SU-DHL-6 (cell line): ENCODE measurements around the gene ZNF618.

Source experiments
- H2AFZ ChIP-seq: fragments of 200-600 bp; sonication (generic); 2 replicates; pipeline ENCODE4 v1.6.1; 2014; ENCODE audit warnings: low read depth, mild to moderate bottlenecking, moderate library complexity, mixed read lengths, antibody characterized with exemption, low read length; ENCODE audit not compliant: severe bottlenecking
- H3F3A ChIP-seq: fragments of 200-600 bp; shearing (Covaris generic); 2 replicates; pipeline ENCODE4 v1.6.0; 2016; ENCODE audit warnings: antibody characterized with exemption, mild to moderate bottlenecking; ENCODE audit not compliant: insufficient read depth
- H3K27ac ChIP-seq: fragments of 200-600 bp; sonication (generic); 2 replicates; pipeline ENCODE4 v1.5.1; 2016; ENCODE audit warnings: low read depth, mild to moderate bottlenecking, low read length, moderate library complexity, mixed read lengths
- H3K27me3 ChIP-seq: fragments of 200-600 bp; sonication (generic), shearing (Covaris generic); 2 replicates; pipeline ENCODE4 v1.6.0; 2014; ENCODE audit warnings: mild to moderate bottlenecking, low read length
- H3K36me3 ChIP-seq: fragments of 200-600 bp; sonication (generic); 2 replicates; pipeline ENCODE4 v1.6.1; 2014; ENCODE audit warnings: mild to moderate bottlenecking, low read length, mixed read lengths
- H3K4me2 ChIP-seq: fragments of 300-600, 200-600 bp; shearing (Covaris generic), sonication (generic); 2 replicates; pipeline ENCODE4 v1.6.0; 2014; ENCODE audit warnings: low read length, low read depth, mild to moderate bottlenecking; ENCODE audit not compliant: poor library complexity, severe bottlenecking
- H3K4me3 ChIP-seq: fragments of 200-600 bp; sonication (generic); 2 replicates; pipeline ENCODE4 v1.5.1; 2014; ENCODE audit warnings: antibody characterized with exemption, low read length, mild to moderate bottlenecking, mixed read lengths; ENCODE audit not compliant: insufficient read depth, poor library complexity, severe bottlenecking
- H3K79me2 ChIP-seq: fragments of 200-600 bp; sonication (generic); 2 replicates; pipeline ENCODE4 v1.6.1; 2014; ENCODE audit warnings: mild to moderate bottlenecking, low read length, moderate library complexity; ENCODE audit not compliant: insufficient read depth
- H3K9ac ChIP-seq: fragments of 200-600 bp; sonication (generic); 2 replicates; pipeline ENCODE4 v1.7.0; 2014; ENCODE audit warnings: mild to moderate bottlenecking, low read length
- H3K9me2 ChIP-seq: fragments of 200-600 bp; sonication (generic); replicated peaks from 2 replicates; pipeline ENCODE4 v1.6.1; 2014; ENCODE audit warnings: low read length; ENCODE audit not compliant: insufficient read depth
- H3K9me3 ChIP-seq: fragments of 200-600 bp; sonication (generic); 2 replicates; pipeline ENCODE4 v1.6.1; 2014; ENCODE audit warnings: low read length, mixed read lengths; ENCODE audit not compliant: insufficient read depth
- H4K20me1 ChIP-seq: fragments of 200-600 bp; sonication (generic); 2 replicates; pipeline ENCODE4 v1.6.1; 2014; ENCODE audit warnings: low read depth, mild to moderate bottlenecking, antibody characterized with exemption, low read length, moderate library complexity, mixed read lengths
- EZH2phosphoT487 ChIP-seq: fragments of 200-600 bp; sonication (generic), shearing (Covaris generic); conservative IDR thresholded peaks from 2 replicates; pipeline ENCODE4 v1.6.1; 2018; ENCODE audit warnings: mild to moderate bottlenecking, antibody characterized with exemption, low read length, moderate library complexity, mixed read lengths
- TF ChIP-seq, protein P1 (sequence below): fragments of 200-600 bp; sonication (generic); IDR thresholded peaks from one replicate; pipeline ENCODE4 v1.5.1; 2017; ENCODE audit warnings: antibody characterized with exemption, mild to moderate bottlenecking, low read length, moderate library complexity; ENCODE audit not compliant: insufficient read depth, poor library complexity, severe bottlenecking

ZNF618 gene

DNA sequence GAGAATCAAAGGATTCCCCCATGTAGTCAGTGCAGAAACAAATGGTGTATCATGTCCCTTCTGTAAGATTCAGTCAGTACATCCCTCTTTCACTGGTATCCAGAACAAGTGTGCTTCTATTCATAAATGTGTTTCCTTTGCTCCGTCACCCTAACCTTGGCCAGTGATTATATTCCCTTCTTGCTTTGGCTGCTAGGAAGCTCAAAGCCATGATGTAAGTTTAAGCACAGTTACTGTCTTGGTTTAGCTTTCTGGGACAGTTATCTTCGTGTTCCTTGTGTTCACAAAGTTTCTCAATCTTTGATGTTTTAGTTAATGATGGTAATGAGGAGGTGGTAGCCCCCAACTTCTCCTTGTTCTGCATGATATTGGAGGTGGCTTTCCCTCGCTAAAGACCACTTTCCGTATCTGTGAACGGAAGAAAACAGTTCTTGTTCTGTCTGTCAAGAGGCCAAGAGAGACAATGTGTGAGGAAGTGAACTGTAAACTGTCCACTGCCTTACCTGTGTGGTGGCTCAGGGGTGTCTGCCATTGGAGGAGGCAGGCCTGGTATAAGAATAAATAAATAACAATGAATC, 204.2 kb downstream of the ZNF618 start:
- Histone ChIP-seq H3K36me3 (no peaks in the 10 kb centered on the region), H4K20me1 (no peaks in the 10 kb centered on the region), H2AFZ (no peak overlapping the region), H3K4me2 (no peak overlapping the region), H3K9me3 (no peaks in the 10 kb centered on the region), H3K27me3 (no peaks in the 10 kb centered on the region), H3K27ac (no peak overlapping the region), H3K4me3 (no peak overlapping the region), H3F3A (no peaks in the 10 kb centered on the region), H3K9me2 (no peaks in the 10 kb centered on the region), H3K9ac (no peak overlapping the region), H3K79me2 (no peaks in the 10 kb centered on the region)
- TF ChIP-seq, protein P1, sequence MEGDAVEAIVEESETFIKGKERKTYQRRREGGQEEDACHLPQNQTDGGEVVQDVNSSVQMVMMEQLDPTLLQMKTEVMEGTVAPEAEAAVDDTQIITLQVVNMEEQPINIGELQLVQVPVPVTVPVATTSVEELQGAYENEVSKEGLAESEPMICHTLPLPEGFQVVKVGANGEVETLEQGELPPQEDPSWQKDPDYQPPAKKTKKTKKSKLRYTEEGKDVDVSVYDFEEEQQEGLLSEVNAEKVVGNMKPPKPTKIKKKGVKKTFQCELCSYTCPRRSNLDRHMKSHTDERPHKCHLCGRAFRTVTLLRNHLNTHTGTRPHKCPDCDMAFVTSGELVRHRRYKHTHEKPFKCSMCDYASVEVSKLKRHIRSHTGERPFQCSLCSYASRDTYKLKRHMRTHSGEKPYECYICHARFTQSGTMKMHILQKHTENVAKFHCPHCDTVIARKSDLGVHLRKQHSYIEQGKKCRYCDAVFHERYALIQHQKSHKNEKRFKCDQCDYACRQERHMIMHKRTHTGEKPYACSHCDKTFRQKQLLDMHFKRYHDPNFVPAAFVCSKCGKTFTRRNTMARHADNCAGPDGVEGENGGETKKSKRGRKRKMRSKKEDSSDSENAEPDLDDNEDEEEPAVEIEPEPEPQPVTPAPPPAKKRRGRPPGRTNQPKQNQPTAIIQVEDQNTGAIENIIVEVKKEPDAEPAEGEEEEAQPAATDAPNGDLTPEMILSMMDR: no peak
- TF ChIP-seq EZH2phosphoT487: no peak

DNA sequence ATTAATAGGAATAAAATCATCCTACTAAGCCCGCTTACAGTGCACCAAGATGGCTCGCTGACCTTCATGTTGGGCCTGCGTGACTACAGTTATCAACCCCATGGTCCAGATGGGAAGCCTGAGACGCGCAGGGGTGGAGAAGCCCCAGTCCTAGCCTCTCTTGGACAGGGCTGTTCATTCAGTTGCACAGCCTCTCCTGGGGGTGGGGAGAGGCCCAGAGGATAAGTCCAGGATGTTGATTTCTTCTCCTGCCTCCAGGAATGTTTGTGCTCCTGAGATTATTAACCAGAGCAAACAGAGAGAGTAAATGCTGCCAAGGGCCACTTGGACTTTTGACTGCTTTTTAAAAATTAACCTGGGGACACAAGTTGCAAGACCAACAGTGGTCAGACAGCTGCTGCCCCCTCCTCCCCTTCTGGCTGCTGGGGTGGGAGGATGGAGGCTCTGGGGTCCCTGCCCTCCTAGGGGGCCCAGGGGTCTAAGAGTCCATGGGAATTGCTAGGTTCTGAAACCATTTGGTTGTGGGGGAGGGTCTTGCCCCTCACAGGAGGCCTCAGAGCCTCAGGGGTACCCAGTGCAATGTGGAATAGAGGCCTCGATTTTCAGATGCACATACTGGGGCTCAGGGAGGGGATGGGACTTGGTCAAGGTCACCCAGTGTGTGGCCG, 204.8 kb downstream of the ZNF618 start:
- no peaks in the 10 kb centered on the region for H4K20me1 ChIP-seq
- no peaks in the 10 kb centered on the region for H3K9me3 ChIP-seq
- H3K9ac ChIP-seq: no peak overlapping the region
- H3K4me3 ChIP-seq: no peak overlapping the region
- H3K9me2 ChIP-seq: no peaks in the 10 kb centered on the region
- H3K27me3 ChIP-seq: no peaks in the 10 kb centered on the region
- no peak overlapping the region for H3K4me2 ChIP-seq
- H3K36me3 ChIP-seq: no peaks in the 10 kb centered on the region
- no peaks in the 10 kb centered on the region for H3K79me2 ChIP-seq
- no peak for TF ChIP-seq EZH2phosphoT487
- TF ChIP-seq, protein P1: no peak
- H3F3A ChIP-seq: no peaks in the 10 kb centered on the region
- no peak overlapping the region for H3K27ac ChIP-seq
- no peak overlapping the region for H2AFZ ChIP-seq

DNA sequence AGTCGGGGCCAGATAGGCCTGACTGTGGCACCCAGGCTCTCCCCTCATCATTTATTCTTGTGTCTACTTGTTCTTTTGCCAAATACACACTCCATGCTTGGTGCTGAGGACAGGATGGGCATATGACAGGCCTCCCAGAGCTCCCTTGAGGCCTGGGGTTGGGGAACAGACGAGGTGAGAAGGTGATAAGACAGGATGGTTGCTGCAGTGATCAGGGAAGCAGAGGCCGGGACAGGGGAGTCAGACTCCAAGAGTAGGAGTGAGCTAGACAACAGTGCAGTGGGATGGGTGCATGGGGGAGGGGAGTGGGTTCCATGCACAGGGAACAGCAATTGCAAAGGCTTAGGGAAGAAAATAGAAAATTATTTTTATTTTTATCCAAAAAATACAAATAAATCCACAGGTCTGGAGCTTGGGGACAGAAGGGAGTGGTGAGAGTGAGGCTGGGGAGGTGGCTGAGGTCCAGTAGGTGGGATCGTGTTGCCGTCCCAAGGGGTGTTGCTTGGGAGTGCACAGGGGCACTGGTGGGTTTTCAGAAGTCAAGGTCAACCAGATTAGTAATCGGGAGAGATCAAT, 205.4 kb downstream of the ZNF618 start:
- no peak for TF ChIP-seq EZH2phosphoT487
- TF ChIP-seq, protein P1: no peak
- Histone ChIP-seq H2AFZ (no peak overlapping the region), H3K9me3 (no peaks in the 10 kb centered on the region), H3F3A (no peaks in the 10 kb centered on the region), H3K27me3 (no peaks in the 10 kb centered on the region), H3K9me2 (no peaks in the 10 kb centered on the region), H3K27ac (no peak overlapping the region), H3K79me2 (no peaks in the 10 kb centered on the region), H3K4me3 (no peak overlapping the region), H3K4me2 (no peak overlapping the region), H3K36me3 (no peaks in the 10 kb centered on the region), H3K9ac (no peak overlapping the region), H4K20me1 (no peaks in the 10 kb centered on the region)
